ENCODE data around the gene TNNI3.
"Not testable (repeated sequence)": the region's sequence is repeated elsewhere in the genome, so short reads cannot be mapped to it uniquely, and the experiment has no call there.

DNA sequence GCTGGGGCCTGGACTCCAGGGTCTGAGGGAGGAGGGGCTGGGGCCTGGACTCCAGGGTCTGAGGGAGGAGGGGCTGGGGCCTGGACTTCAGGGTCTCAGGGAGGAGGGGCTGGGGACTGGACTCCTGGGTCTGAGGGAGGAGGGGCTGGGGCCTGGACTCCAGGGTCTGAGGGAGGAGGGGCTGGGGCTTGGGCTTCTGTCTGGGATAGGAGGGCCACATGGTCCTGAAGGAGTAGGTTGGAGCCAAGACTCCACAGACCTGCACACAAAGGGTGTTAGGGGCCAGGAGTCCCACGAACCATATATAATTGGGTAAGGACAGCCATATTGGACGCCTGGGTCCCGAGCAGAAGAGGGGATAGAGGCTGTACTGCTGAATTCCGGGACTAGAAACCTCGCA is 1.7 kb downstream of the TNNI3 start:
- TF ChIP-seq, protein P1, sequence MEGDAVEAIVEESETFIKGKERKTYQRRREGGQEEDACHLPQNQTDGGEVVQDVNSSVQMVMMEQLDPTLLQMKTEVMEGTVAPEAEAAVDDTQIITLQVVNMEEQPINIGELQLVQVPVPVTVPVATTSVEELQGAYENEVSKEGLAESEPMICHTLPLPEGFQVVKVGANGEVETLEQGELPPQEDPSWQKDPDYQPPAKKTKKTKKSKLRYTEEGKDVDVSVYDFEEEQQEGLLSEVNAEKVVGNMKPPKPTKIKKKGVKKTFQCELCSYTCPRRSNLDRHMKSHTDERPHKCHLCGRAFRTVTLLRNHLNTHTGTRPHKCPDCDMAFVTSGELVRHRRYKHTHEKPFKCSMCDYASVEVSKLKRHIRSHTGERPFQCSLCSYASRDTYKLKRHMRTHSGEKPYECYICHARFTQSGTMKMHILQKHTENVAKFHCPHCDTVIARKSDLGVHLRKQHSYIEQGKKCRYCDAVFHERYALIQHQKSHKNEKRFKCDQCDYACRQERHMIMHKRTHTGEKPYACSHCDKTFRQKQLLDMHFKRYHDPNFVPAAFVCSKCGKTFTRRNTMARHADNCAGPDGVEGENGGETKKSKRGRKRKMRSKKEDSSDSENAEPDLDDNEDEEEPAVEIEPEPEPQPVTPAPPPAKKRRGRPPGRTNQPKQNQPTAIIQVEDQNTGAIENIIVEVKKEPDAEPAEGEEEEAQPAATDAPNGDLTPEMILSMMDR (IDR thresholded peaks at IDR 0.05; ENCODE audit: low read length) = not testable (repeated sequence)
- not testable (repeated sequence) for TF ChIP-seq EZH2 (optimal IDR thresholded peaks at IDR 0.05; ENCODE audit: low read depth, low read length)
